HEK293T (cell line): ENCODE data around the gene ZNF277.
"Not testable (repeated sequence)": the region's sequence is repeated elsewhere in the genome, so short reads cannot be mapped to it uniquely, and the experiment has no call there.

ENCODE experiments used
- CTCF ChIA-PET: fragments of 350-600 bp; formaldehyde crosslinking; extraction: SDS; loops from one replicate; lab custom pipeline; 2021; ENCODE audit warnings: antibody characterized with exemption, inconsistent platforms; lab: Yijun Ruan, JAX
- POLR2A ChIA-PET: fragments of 350-600 bp; formaldehyde crosslinking; extraction: SDS; loops from one replicate; lab custom pipeline; 2020; ENCODE audit warnings: antibody characterized with exemption, inconsistent platforms; lab: Yijun Ruan, JAX
- DNase-seq: peaks from one replicate; pipeline ENCODE4 v3.0.0; 2012; ENCODE audit warnings: mixed read lengths; ENCODE audit errors: extremely low spot score
- ARNT ChIP-seq: fragments of 450-650 bp; IDR thresholded peaks from 2 replicates; pipeline ENCODE4 v1.6.1; 2017; ENCODE audit warnings: mild to moderate bottlenecking
- BHLHE40 ChIP-seq: fragments of 450-650 bp; IDR thresholded peaks from 2 replicates; pipeline ENCODE4 v1.6.1; 2016; ENCODE audit warnings: mild to moderate bottlenecking, moderate library complexity, borderline replicate concordance
- CTBP1 ChIP-seq: fragments of 450-650 bp; IDR thresholded peaks from 2 replicates; pipeline ENCODE4 v1.6.1; 2016; ENCODE audit warnings: borderline replicate concordance
- ELF4 ChIP-seq: fragments of 450-650 bp; IDR thresholded peaks from 2 replicates; pipeline ENCODE4 v1.6.1; 2017; ENCODE audit warnings: antibody characterized with exemption
- FOXA1 ChIP-seq: fragments of 450-650 bp; IDR thresholded peaks from 2 replicates; pipeline ENCODE4 v1.6.1; 2016; ENCODE audit warnings: mild to moderate bottlenecking
- FOXK2 ChIP-seq: fragments of 450-650 bp; IDR thresholded peaks from 2 replicates; pipeline ENCODE4 v1.6.1; 2016; ENCODE audit warnings: mild to moderate bottlenecking
- FOXM1 ChIP-seq: fragments of 450-650 bp; IDR thresholded peaks from 2 replicates; pipeline ENCODE4 v1.6.1; 2017; ENCODE audit warnings: mild to moderate bottlenecking, borderline replicate concordance
- HDGF ChIP-seq: fragments of 450-650 bp; IDR thresholded peaks from 2 replicates; pipeline ENCODE4 v1.6.1; 2017; ENCODE audit warnings: antibody characterized with exemption, borderline replicate concordance
- L3MBTL2 ChIP-seq: fragments of 450-650 bp; conservative IDR thresholded peaks from 2 replicates; pipeline ENCODE4 v1.6.1; 2016; ENCODE audit warnings: mild to moderate bottlenecking
- LEF1 ChIP-seq: fragments of 450-650 bp; IDR thresholded peaks from 2 replicates; pipeline ENCODE4 v1.6.1; 2017; ENCODE audit warnings: mild to moderate bottlenecking, borderline replicate concordance
- NFRKB ChIP-seq: fragments of 450-650 bp; IDR thresholded peaks from 2 replicates; pipeline ENCODE4 v1.6.1; 2016; ENCODE audit warnings: mild to moderate bottlenecking, moderate library complexity
- SP1 ChIP-seq: fragments of 450-650 bp; IDR thresholded peaks from 2 replicates; pipeline ENCODE4 v1.6.1; 2017
- SUZ12 ChIP-seq: fragments of 450-650 bp; IDR thresholded peaks from 2 replicates; pipeline ENCODE4 v1.6.1; 2016; ENCODE audit warnings: mild to moderate bottlenecking
- TARDBP ChIP-seq: fragments of 450-650 bp; IDR thresholded peaks from 2 replicates; pipeline ENCODE4 v1.6.1; 2016
- ZNF384 ChIP-seq: fragments of 450-650 bp; IDR thresholded peaks from 2 replicates; pipeline ENCODE4 v1.6.1; 2016
- TF ChIP-seq, protein P1 (sequence below): fragments of 450-650 bp; IDR thresholded peaks from 2 replicates; pipeline ENCODE4 v1.6.1; 2016

The ZNF277 gene

DNA sequence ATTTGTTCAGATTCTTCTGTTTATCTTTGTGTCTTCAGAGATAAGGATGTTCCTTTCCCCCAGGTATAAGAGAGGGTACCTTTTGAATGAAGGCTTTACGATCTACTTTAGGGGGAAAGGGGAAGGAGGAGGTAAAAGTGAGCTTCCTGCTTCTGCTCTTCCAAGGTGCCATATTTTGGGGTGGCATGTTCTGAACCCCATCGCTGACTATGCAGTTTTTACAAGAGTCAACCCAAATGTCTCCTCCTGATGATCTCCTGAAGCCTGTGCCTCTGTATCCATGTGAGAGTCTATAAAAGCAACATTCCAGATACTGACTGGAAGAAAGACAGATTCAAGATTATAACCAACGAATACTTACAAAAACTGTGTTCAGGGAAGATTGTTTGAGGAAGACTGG, 102.5 kb downstream of the ZNF277 start:
- TF ChIP-seq ELF4 (no peak), SUZ12 (no peak), ARNT (no peak), CTBP1 (no peak), BHLHE40 (no peak), NFRKB (no peak), FOXK2 (no peak), FOXA1 (no peak)
- TF ChIP-seq, protein P1, sequence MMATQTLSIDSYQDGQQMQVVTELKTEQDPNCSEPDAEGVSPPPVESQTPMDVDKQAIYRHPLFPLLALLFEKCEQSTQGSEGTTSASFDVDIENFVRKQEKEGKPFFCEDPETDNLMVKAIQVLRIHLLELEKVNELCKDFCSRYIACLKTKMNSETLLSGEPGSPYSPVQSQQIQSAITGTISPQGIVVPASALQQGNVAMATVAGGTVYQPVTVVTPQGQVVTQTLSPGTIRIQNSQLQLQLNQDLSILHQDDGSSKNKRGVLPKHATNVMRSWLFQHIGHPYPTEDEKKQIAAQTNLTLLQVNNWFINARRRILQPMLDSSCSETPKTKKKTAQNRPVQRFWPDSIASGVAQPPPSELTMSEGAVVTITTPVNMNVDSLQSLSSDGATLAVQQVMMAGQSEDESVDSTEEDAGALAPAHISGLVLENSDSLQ = no peak
- no peak for DNase-seq
- CTCF ChIA-PET = no interaction called here
- POLR2A ChIA-PET = no interaction called here

DNA sequence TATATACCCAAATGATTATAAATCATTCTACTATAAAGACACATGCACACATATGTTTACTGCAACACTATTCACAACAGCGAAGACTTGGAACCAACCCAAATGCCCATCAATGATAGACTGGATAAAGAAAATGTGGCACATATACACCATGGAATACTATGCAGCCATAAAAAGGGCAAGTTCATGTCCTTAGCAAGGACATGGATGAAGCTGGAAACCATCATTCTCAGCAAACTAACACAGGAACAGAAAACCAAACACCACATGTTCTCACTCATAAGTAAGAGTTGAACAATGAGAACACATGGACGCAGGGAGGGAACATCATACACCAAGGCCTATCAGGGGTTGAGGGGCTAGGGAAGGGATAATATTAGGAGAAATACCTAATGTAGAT, 110.3 kb downstream of the ZNF277 start:
- POLR2A ChIA-PET, CTCF ChIA-PET: not testable (repeated sequence)

DNA sequence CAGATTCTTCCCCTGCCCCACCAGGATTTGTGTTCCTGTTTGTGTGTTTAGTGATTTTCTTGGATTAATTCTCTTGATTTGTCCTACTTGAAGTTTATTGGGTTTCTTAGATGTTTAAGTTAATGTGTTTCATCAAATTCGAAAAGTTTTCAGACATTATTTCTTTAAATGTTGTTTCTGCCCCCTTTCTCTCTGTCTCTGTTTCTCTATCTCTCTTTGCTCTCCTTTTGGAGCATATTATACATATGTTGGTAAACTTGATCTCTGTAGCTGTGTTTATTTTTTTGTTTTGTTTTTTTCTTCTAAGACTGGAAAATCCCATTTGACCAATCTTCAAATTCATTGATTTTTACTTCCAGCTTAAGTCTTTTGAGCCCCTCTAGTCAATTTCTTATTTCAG, 115.6 kb downstream of the ZNF277 start:
- TF ChIP-seq ARNT (no peak), L3MBTL2 (no peak), SP1 (no peak), NFRKB (no peak), LEF1 (no peak), HDGF (no peak), TARDBP (no peak), BHLHE40 (no peak), FOXM1 (no peak), FOXK2 (no peak), SUZ12 (no peak), CTBP1 (no peak), ZNF384 (no peak), FOXA1 (no peak), ELF4 (no peak)
- TF ChIP-seq, protein P1 = no peak
- ChIA-PET POLR2A (no interaction called here), CTCF (no interaction called here)
- DNase-seq = no peak

More for the DNA sequence above, 110.3 kb downstream of the ZNF277 start:
- DNase-seq = not testable (repeated sequence)

DNA sequence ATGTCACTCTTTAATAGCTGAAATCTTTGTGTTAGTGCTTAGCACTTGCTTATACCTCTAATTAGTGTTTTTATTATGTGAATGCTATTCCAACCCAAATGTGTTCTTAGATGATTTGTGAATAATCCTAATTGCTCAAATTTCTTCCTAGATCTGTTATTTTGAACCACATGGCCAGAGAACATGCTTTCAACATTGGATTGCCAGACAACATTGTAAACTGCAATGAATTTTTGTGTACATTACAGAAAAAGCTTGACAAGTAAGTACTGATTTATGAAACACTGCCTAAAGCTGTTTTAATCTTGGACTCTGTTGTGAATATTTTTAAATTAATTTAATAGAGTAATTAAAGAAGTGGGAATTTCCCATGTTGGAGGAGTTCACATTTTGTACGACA, 121.1 kb downstream of the ZNF277 start:
- POLR2A ChIA-PET = no interaction called here
- CTCF ChIA-PET = no interaction called here
- no peak for DNase-seq
- no peak for TF ChIP-seq ELF4
- TF ChIP-seq BHLHE40 = no peak
- no peak for TF ChIP-seq SUZ12
- TF ChIP-seq, protein P1 = no peak
- no peak for TF ChIP-seq FOXK2
- TF ChIP-seq SP1 = no peak
- no peak for TF ChIP-seq NFRKB
- no peak for TF ChIP-seq TARDBP
- TF ChIP-seq CTBP1 = no peak
- TF ChIP-seq ARNT = no peak
- TF ChIP-seq ZNF384 = no peak
- no peak for TF ChIP-seq FOXA1
- TF ChIP-seq FOXM1 = no peak
- TF ChIP-seq LEF1 = no peak
- no peak for TF ChIP-seq HDGF
- TF ChIP-seq L3MBTL2 = no peak

DNA sequence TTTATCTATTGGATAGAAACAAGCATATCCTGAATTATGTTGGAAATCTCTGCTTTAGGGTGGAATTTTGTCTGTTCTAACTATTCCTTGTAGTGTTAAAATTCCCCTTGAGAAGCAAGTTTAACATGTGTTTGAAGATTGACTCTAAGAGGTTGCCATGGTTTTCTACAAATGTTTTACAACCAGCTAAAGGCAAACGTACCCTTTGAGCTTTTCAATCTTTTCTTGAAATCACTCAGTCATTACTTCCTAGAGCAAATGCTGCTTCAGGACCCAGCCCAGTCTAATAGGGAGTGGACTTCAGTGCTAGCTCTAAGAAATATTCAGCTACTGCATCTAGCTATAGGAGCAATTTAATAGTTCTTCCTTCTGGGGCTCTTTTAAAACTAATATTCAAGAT, 125.0 kb downstream of the ZNF277 start:
- no peak for DNase-seq
- no peak for TF ChIP-seq SUZ12
- TF ChIP-seq FOXM1 = no peak
- TF ChIP-seq BHLHE40 = no peak
- TF ChIP-seq FOXK2 = no peak
- no peak for TF ChIP-seq TARDBP
- TF ChIP-seq ZNF384 = no peak
- TF ChIP-seq NFRKB = no peak
- no peak for TF ChIP-seq SP1
- no peak for TF ChIP-seq ARNT
- no peak for TF ChIP-seq L3MBTL2
- ChIA-PET POLR2A (no interaction called here), CTCF (no interaction called here)

- ChIA-PET CTCF (no interaction called here), POLR2A (no interaction called here)
- DNase-seq = no peak
- no peak for TF ChIP-seq CTBP1
- TF ChIP-seq BHLHE40 = no peak
- no peak for TF ChIP-seq FOXM1
- no peak for TF ChIP-seq ELF4
These were observed 127.9 kb downstream of the ZNF277 start for GRCh38 chr7:112334366-112334765.

DNA sequence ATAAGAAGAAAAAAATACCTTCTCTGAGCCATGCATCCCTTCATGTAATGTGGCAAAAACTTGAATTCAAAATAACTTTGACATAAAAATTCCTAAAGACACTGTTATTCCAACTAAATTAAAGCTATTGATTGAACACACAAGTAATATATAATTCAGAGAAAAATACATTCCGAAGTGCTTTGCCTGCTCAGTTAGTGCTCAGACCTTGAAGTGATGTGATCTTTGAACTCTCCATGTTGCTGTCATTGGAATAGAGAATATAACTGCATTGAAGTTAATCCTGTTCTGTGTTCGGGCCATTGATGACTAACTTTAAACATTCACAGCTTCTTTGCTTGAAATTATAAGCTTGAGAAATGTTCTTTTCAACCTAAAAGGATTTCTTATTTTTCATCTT, 129.8 kb downstream of the ZNF277 start:
- ChIA-PET CTCF (no interaction called here), POLR2A (no interaction called here)
- DNase-seq = no peak
- TF ChIP-seq FOXM1 = no peak
- TF ChIP-seq SUZ12 = no peak
- no peak for TF ChIP-seq ZNF384
- TF ChIP-seq CTBP1 = no peak
- no peak for TF ChIP-seq ELF4
- no peak for TF ChIP-seq L3MBTL2
- TF ChIP-seq FOXA1 = no peak
- no peak for TF ChIP-seq ARNT
- TF ChIP-seq TARDBP = no peak
- TF ChIP-seq HDGF = no peak
- TF ChIP-seq NFRKB = no peak
